ENCODE results near the gene PRELP.

- TF ChIP-seq SMC3 (IDR thresholded peaks at IDR 0.05; ENCODE audit: borderline replicate concordance, low read length) = no peak
- TF ChIP-seq CTCF (IDR thresholded peaks at IDR 0.05 in 2 of 3, conservative IDR thresholded peaks at IDR 0.05 in 1 of 3; ENCODE audit: control insufficient read depth in 2 of 3, extremely low read depth in 1 of 3, insufficient read depth in 1 of 3, low read depth in 3 of 3, low read length in 3 of 3) = no peak
- no peak for TF ChIP-seq CHD4 (IDR thresholded peaks at IDR 0.05)
- TF ChIP-seq EP300 (IDR thresholded peaks at IDR 0.05; ENCODE audit: borderline replicate concordance in 1 of 2, control insufficient read depth in 1 of 2, low read depth in 2 of 2, low read length in 2 of 2) = no peak
- TF ChIP-seq SP1 (IDR thresholded peaks at IDR 0.05; ENCODE audit: low read depth, low read length) = no peak
- TF ChIP-seq POLR2AphosphoS5 (IDR thresholded peaks at IDR 0.05; ENCODE audit: low read length) = no peak
- no peak for TF ChIP-seq EED (IDR thresholded peaks at IDR 0.05; ENCODE audit: low read depth)
- TF ChIP-seq, protein P1, sequence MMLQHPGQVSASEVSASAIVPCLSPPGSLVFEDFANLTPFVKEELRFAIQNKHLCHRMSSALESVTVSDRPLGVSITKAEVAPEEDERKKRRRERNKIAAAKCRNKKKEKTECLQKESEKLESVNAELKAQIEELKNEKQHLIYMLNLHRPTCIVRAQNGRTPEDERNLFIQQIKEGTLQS (IDR thresholded peaks at IDR 0.05; ENCODE audit: borderline replicate concordance, extremely low read depth, low read depth, low read length) = no peak
- TF ChIP-seq RELA (IDR thresholded peaks at IDR 0.05; ENCODE audit: borderline replicate concordance, partially characterized antibody) = no peak
- TF ChIP-seq HDGF (IDR thresholded peaks at IDR 0.05) = no peak
- TF ChIP-seq POLR2A (IDR thresholded peaks at IDR 0.05; ENCODE audit: low read depth, low read length) = no peak
- TF ChIP-seq ZNF217 (IDR thresholded peaks at IDR 0.05) = no peak
- no peak for TF ChIP-seq ZNF207 (IDR thresholded peaks at IDR 0.05; ENCODE audit: borderline replicate concordance)
Measured at GRCh38 chr1:203519053-203519840, 43.6 kb downstream of the PRELP start.

Data from GM12878 (cell line).